Right lobe of liver (tissue), 6 donors: ENCODE measurements around the gene TRIP6. TPM values are rescaled to one million over a fixed set of nuclear protein-coding genes. Genes with fewer than 3 reads are reported as not detected.

Source experiments
- ATAC-seq, 4 donors: fragments of 200-7000 bp; cut with Tn5 transposase; one replicate each; pipeline ENCODE4 v1.9.1; 2020; ENCODE audit warnings: mild to moderate bottlenecking in 4 of 4, moderate library complexity in 4 of 4
- DNase-seq, 3 donors: peaks; one replicate each; pipeline ENCODE4 v3.0.0-alpha.2; 2020
- H3K27ac ChIP-seq, 3 donors: fragments of 200-600 bp; one replicate each; pipeline ENCODE4 v1.8.0; 2022
- H3K27me3 ChIP-seq, 2 donors: fragments of 200-600 bp; one replicate each; pipeline ENCODE4 v1.8.0; 2022
- H3K36me3 ChIP-seq, 4 donors: fragments of 200-600 bp; sonication (generic) in 1 of 4; one replicate each; pipeline versions ENCODE4 v1.5.1 to v1.8.0; 2017 to 2022; ENCODE audit warnings: control low read depth in 1 of 4
- H3K4me1 ChIP-seq, 4 donors: fragments of 200-600 bp; sonication (generic) in 1 of 4; one replicate each; pipeline versions ENCODE4 v1.5.1 to v1.8.0; 2017 to 2022; ENCODE audit warnings: control low read depth in 1 of 4
- H3K4me3 ChIP-seq, 3 donors: fragments of 200-600 bp; one replicate each; pipeline ENCODE4 v1.8.0; 2022
- H3K9me3 ChIP-seq, 4 donors: fragments of 200-600 bp; sonication (generic) in 1 of 4; one replicate each; pipeline versions ENCODE4 v1.5.1 to v1.8.0; 2017 to 2022; ENCODE audit warnings: control low read depth in 1 of 4
- CTCF ChIP-seq, 4 donors: fragments of 200-600 bp in 3 of 4; fragments of 450-650 bp in 1 of 4; IDR thresholded peaks; one replicate each; pipeline versions ENCODE4 v1.5.1 to v1.8.0; 2016 to 2022; ENCODE audit warnings: antibody characterized with exemption in 4 of 4, mild to moderate bottlenecking in 2 of 4
- POLR2A ChIP-seq: fragments of 450-650 bp; IDR thresholded peaks from one replicate; pipeline ENCODE4 v1.6.1; 2017; ENCODE audit warnings: antibody characterized with exemption, mild to moderate bottlenecking
- WGBS: methylation state at CpG from one replicate; pipeline ENCODE4 v1.1.6; 2018; ENCODE audit warnings: low coverage, low lambda C conversion rate; ENCODE audit not compliant: insufficient coverage; ENCODE audit errors: missing lambda C conversion rate; 5-methylcytosine and 5-hydroxymethylcytosine counted together
- intact Hi-C, 2 donors: fragments of 100-400 bp; cut with DNase I; formaldehyde crosslinking; loops; one replicate each; pipeline versions ENCODE4 v1.11.2 to v1.14.1; 2022
- total RNA-seq, 6 experiments: library from RNA; depleted of rRNA in 2 of 6; stranded (reverse); fragments of >200 nt in 2 of 6; fragmentation: NEBNext Ultra II Directional in 3 of 6; extraction: Animal tissue kit (Norgen Biotek cat#: 25700) in 3 of 6; gene quantifications; one replicate each; pipeline versions ENCODE4 v1.1.0 to v1.2.4, GENCODE V29; 2016 to 2023
- donor health status: DM: no; HTN: yes; CAD: no.
- donor health status: DM: no; HTN: no; CAD: no.
- donor health status: DM: no; HTN: no; CAD: no.
- donor health status: DM: no; HTN: yes; CAD: no.
- donor health status: DM: no; HTN: yes; CAD: no.

Gene TRIP6
- total RNA-seq, 6 experiments from 2014 or later, result 21.4 to 58.6 (median 43.2) TPM

- WGBS, result 81% methylated on average over 6 of the region's 6 CpGs
- DNase-seq (no peak), ATAC-seq (no peak)
- no peak for TF ChIP-seq POLR2A
- TF ChIP-seq CTCF (IDR thresholded peaks at IDR 0.05), result no peak
- H3K4me3 ChIP-seq, result no peak overlapping the region
- H3K36me3 ChIP-seq, result peaks cover 5 to 46% (median 12%) of the 10 kb centered on the region in 4 donors
- H3K4me1 ChIP-seq, result peaks cover 0 to 24% (median 7%) of the 10 kb centered on the region in 4 donors
- intact Hi-C loops, result no loop called here
- H3K27me3 ChIP-seq, result no peaks in the 10 kb centered on the region
- no peaks in the 10 kb centered on the region for H3K9me3 ChIP-seq
- H3K27ac ChIP-seq, result no peak overlapping the region
These were observed 11.5 kb downstream of the TRIP6 start for GRCh38 chr7:100878685-100879084.

GRCh38 chr7:100879685-100880261, 12.6 kb downstream of the TRIP6 start:
- no peak for ATAC-seq
- Histone ChIP-seq H3K9me3 (no peaks in the 10 kb centered on the region), H3K4me1 (peaks cover 0 to 24% (median 7%) of the 10 kb centered on the region in 4 donors), H3K27ac (no peak overlapping the region), H3K4me3 (no peak overlapping the region), H3K27me3 (no peaks in the 10 kb centered on the region), H3K36me3 (peaks cover 5 to 57% (median 17%) of the 10 kb centered on the region in 4 donors)
- TF ChIP-seq CTCF (IDR thresholded peaks at IDR 0.05) (no peak), POLR2A (no peak)
- intact Hi-C loops, result no loop called here
- WGBS, result 76% methylated on average over 11 of the region's 11 CpGs
- no peak for DNase-seq

- ATAC-seq (no peak), DNase-seq (no peak)
- intact Hi-C loops, result no loop called here
- H3K4me3 ChIP-seq, result no peak overlapping the region
- no peaks in the 10 kb centered on the region for H3K27me3 ChIP-seq
- H3K9me3 ChIP-seq, result no peaks in the 10 kb centered on the region
- H3K4me1 ChIP-seq, result peaks cover 0 to 22% (median 7%) of the 10 kb centered on the region in 4 donors
- TF ChIP-seq CTCF (IDR thresholded peaks at IDR 0.05), result no peak
- TF ChIP-seq POLR2A, result no peak
- 100% methylated on average over 3 of the region's 7 CpGs for WGBS
- peaks cover 5 to 65% (median 21%) of the 10 kb centered on the region in 4 donors for H3K36me3 ChIP-seq
- no peak overlapping the region for H3K27ac ChIP-seq
These were observed 13.5 kb downstream of the TRIP6 start for GRCh38 chr7:100880645-100881044.

- no peak overlapping the region for H3K4me3 ChIP-seq
- intact Hi-C loops, result no loop called here
- 96% methylated on average over 20 of the region's 20 CpGs for WGBS
- H3K9me3 ChIP-seq, result no peaks in the 10 kb centered on the region
- TF ChIP-seq CTCF (IDR thresholded peaks at IDR 0.05) (no peak), POLR2A (no peak)
- no peak for DNase-seq
- peaks cover 0 to 17% (median 5%) of the 10 kb centered on the region in 4 donors for H3K4me1 ChIP-seq
- no peak overlapping the region for H3K27ac ChIP-seq
- no peak for ATAC-seq
- no peaks in the 10 kb centered on the region for H3K27me3 ChIP-seq
- peaks cover 5 to 70% (median 24%) of the 10 kb centered on the region in 4 donors for H3K36me3 ChIP-seq
These were observed 13.9 kb downstream of the TRIP6 start for GRCh38 chr7:100881136-100881535.
